ENCODE results near the gene HTR3A.
"Not testable (repeated sequence)": the region's sequence is repeated elsewhere in the genome, so short reads cannot be mapped to it uniquely, and the experiment has no call there.

HTR3A gene

GRCh38 chr11:113932788-113933187, 42.1 kb upstream of the HTR3A start:
- TF ChIP-seq EZH2 (IDR thresholded peaks at IDR 0.05; ENCODE audit: borderline replicate concordance, low read length): no peak
- Histone ChIP-seq H3K27me3 (ENCODE audit: insufficient read depth, low read length) (no peaks in the 10 kb centered on the region), H3K36me3 (ENCODE audit: insufficient read depth, low read length) (no peaks in the 10 kb centered on the region), H3F3A (ENCODE audit: insufficient read depth, low read length) (no peaks in the 10 kb centered on the region), H3K4me1 (ENCODE audit: insufficient read depth, low read length, severe bottlenecking) (no peaks in the 10 kb centered on the region), H3K4me3 (ENCODE audit: low read depth, low read length, poor library complexity, severe bottlenecking) (no peak overlapping the region), H3K9me2 (ENCODE audit: low read depth, low read length) (no peaks in the 10 kb centered on the region), H3K4me2 (ENCODE audit: low read length) (no peak overlapping the region), H3K79me2 (ENCODE audit: insufficient read depth, low read length) (no peaks in the 10 kb centered on the region), H4K20me1 (ENCODE audit: insufficient read depth, low read length) (no peaks in the 10 kb centered on the region), H3K9me3 (ENCODE audit: low read length) (no peaks in the 10 kb centered on the region), H3K9ac (ENCODE audit: low read length) (no peak overlapping the region), H2AFZ (ENCODE audit: low read length) (no peak overlapping the region), H3K27ac (ENCODE audit: low read depth, low read length, poor library complexity, severe bottlenecking) (no peak overlapping the region)

- H4K20me1 ChIP-seq (ENCODE audit: insufficient read depth, low read length); H3K36me3 ChIP-seq (ENCODE audit: insufficient read depth, low read length); H3K9me2 ChIP-seq (ENCODE audit: low read depth, low read length); H3K4me1 ChIP-seq (ENCODE audit: insufficient read depth, low read length, severe bottlenecking); H3K4me2 ChIP-seq (ENCODE audit: low read length); H3K9me3 ChIP-seq (ENCODE audit: low read length); H3F3A ChIP-seq (ENCODE audit: insufficient read depth, low read length); H3K27me3 ChIP-seq (ENCODE audit: insufficient read depth, low read length); H3K4me3 ChIP-seq (ENCODE audit: low read depth, low read length, poor library complexity, severe bottlenecking); H2AFZ ChIP-seq (ENCODE audit: low read length); H3K27ac ChIP-seq (ENCODE audit: low read depth, low read length, poor library complexity, severe bottlenecking); H3K9ac ChIP-seq (ENCODE audit: low read length); H3K79me2 ChIP-seq (ENCODE audit: insufficient read depth, low read length): not testable (repeated sequence)
These were observed 40.7 kb upstream of the HTR3A start for GRCh38 chr11:113934193-113934592.

GRCh38 chr11:113934761-113935160, 40.1 kb upstream of the HTR3A start:
- Histone ChIP-seq H3K36me3 (ENCODE audit: insufficient read depth, low read length) (no peaks in the 10 kb centered on the region), H3K27ac (ENCODE audit: low read depth, low read length, poor library complexity, severe bottlenecking) (no peak overlapping the region), H2AFZ (ENCODE audit: low read length) (no peak overlapping the region), H3K9ac (ENCODE audit: low read length) (no peak overlapping the region), H3F3A (ENCODE audit: insufficient read depth, low read length) (no peaks in the 10 kb centered on the region), H3K4me2 (ENCODE audit: low read length) (no peak overlapping the region), H3K9me2 (ENCODE audit: low read depth, low read length) (no peaks in the 10 kb centered on the region), H3K79me2 (ENCODE audit: insufficient read depth, low read length) (no peaks in the 10 kb centered on the region), H3K4me1 (ENCODE audit: insufficient read depth, low read length, severe bottlenecking) (no peaks in the 10 kb centered on the region), H4K20me1 (ENCODE audit: insufficient read depth, low read length) (no peaks in the 10 kb centered on the region), H3K27me3 (ENCODE audit: insufficient read depth, low read length) (no peaks in the 10 kb centered on the region), H3K4me3 (ENCODE audit: low read depth, low read length, poor library complexity, severe bottlenecking) (no peak overlapping the region), H3K9me3 (ENCODE audit: low read length) (no peaks in the 10 kb centered on the region)
- TF ChIP-seq CTCF (IDR thresholded peaks at IDR 0.05; ENCODE audit: low read length) (no peak), EZH2 (IDR thresholded peaks at IDR 0.05; ENCODE audit: borderline replicate concordance, low read length) (no peak)

GRCh38 chr11:113935858-113936257, 39.0 kb upstream of the HTR3A start:
- H3K27ac ChIP-seq (ENCODE audit: low read depth, low read length, poor library complexity, severe bottlenecking): no peak overlapping the region
- TF ChIP-seq CTCF (IDR thresholded peaks at IDR 0.05; ENCODE audit: low read length) (no peak), EZH2 (IDR thresholded peaks at IDR 0.05; ENCODE audit: borderline replicate concordance, low read length) (no peak)
- no peaks in the 10 kb centered on the region for H3K9me3 ChIP-seq (ENCODE audit: low read length)
- no peak overlapping the region for H3K4me2 ChIP-seq (ENCODE audit: low read length)
- no peak overlapping the region for H3K4me3 ChIP-seq (ENCODE audit: low read depth, low read length, poor library complexity, severe bottlenecking)
- no peak overlapping the region for H3K9ac ChIP-seq (ENCODE audit: low read length)
- no peaks in the 10 kb centered on the region for H3K79me2 ChIP-seq (ENCODE audit: insufficient read depth, low read length)
- no peaks in the 10 kb centered on the region for H3K9me2 ChIP-seq (ENCODE audit: low read depth, low read length)
- no peaks in the 10 kb centered on the region for H3K4me1 ChIP-seq (ENCODE audit: insufficient read depth, low read length, severe bottlenecking)
- no peak overlapping the region for H2AFZ ChIP-seq (ENCODE audit: low read length)
- no peaks in the 10 kb centered on the region for H4K20me1 ChIP-seq (ENCODE audit: insufficient read depth, low read length)
- no peaks in the 10 kb centered on the region for H3F3A ChIP-seq (ENCODE audit: insufficient read depth, low read length)
- H3K36me3 ChIP-seq (ENCODE audit: insufficient read depth, low read length): no peaks in the 10 kb centered on the region
- no peaks in the 10 kb centered on the region for H3K27me3 ChIP-seq (ENCODE audit: insufficient read depth, low read length)

Data from OCI-LY1 (cell line).